HUES48 (cell line): ENCODE results near the gene CRYGD.
"Not testable (repeated sequence)": the region's sequence is repeated elsewhere in the genome, so short reads cannot be mapped to it uniquely, and the experiment has no call there.

Experiments used
- H3K27ac ChIP-seq: one replicate; pipeline ENCODE4 v1.7.0; 2013; ENCODE audit warnings: low read depth, low read length, inconsistent platforms
- H3K27me3 ChIP-seq: 2 replicates; pipeline ENCODE4 v1.6.1; 2013; ENCODE audit warnings: mild to moderate bottlenecking, low read length; ENCODE audit not compliant: control insufficient read depth, insufficient read depth
- H3K36me3 ChIP-seq: 2 replicates; pipeline ENCODE4 v1.6.1; 2013; ENCODE audit warnings: low read length; ENCODE audit not compliant: control insufficient read depth, insufficient read depth
- H3K4me1 ChIP-seq: 2 replicates; pipeline ENCODE4 v1.6.1; 2013; ENCODE audit warnings: mild to moderate bottlenecking, low read length; ENCODE audit not compliant: control insufficient read depth, insufficient read depth
- H3K4me3 ChIP-seq: 2 replicates; pipeline ENCODE4 v1.5.1; 2013; ENCODE audit warnings: mild to moderate bottlenecking, low read depth, low read length
- H3K9ac ChIP-seq: 2 replicates; pipeline ENCODE4 v1.6.1; 2013; ENCODE audit warnings: mild to moderate bottlenecking, low read depth, low read length, moderate library complexity
- H3K9me3 ChIP-seq: 2 replicates; pipeline ENCODE4 v1.6.1; 2013; ENCODE audit warnings: low read length; ENCODE audit not compliant: control insufficient read depth, insufficient read depth

The CRYGD gene

DNA sequence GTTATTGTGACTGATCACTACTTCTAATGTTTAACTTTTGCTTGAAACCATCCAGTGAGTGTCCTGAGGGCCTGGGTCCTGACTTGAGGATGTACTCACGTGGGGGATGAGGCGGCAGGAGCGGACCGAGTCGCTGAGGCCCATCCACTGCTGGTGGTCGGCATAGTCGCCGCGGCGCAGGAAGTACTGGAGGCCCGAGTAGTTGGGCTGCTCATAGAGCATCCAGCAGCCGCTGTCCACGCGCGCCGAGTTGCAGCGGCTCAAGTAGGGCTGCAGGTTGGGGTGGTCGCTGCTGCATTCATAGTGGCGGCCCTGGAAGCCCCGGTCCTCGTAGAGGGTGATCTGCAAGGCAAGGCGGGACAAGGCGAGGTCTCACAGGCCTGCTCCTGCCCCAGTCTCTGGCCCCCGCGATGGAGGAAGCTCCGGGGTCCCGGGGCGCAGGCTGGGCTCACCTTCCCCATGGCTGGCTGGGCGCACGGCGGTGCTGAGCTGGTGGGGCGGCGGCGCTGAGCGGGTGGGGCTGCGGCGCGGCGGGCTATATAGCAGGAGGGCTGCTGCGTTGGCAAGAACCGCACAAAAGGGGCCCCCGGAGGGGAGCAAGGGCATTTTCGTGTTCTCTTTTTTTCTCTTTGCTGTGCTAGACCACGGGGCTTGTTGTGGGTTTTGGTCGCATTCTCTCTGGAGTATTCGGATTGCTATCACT, at the start of gene CRYGD:
CRYGD (minus strand) TSS at position 512 of the 703 bp plus-strand sequence; CDS start at position 461, 51 bp downstream.
- H3K9ac ChIP-seq, H3K4me1 ChIP-seq, H3K27me3 ChIP-seq, H3K9me3 ChIP-seq, H3K27ac ChIP-seq, H3K36me3 ChIP-seq: not testable (repeated sequence)
- H3K4me3 ChIP-seq, result peak within 1 kb of the TSS; percentile 46

DNA sequence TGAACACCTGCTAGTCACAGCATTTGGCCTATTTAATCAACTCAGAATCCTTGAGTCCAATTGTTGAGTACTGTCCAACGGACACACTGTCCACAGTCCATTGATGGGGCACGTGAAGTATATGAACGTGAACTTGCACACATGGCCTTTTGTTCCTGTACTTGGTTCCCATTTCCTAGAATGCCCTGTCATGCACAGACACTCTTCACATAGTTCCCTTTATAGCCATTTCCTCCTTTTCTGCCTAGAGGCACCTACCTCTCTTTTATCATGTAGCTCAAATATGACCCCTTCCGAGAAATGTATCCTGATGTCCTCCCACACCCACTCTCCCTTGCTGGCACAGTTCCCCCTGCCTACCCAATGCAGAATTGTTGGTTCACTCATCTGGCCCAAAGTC, 47.8 kb upstream of the CRYGD start:
- Histone ChIP-seq H3K27me3 (no peaks in the 10 kb centered on the region), H3K9ac (no peak overlapping the region), H3K4me1 (no peaks in the 10 kb centered on the region), H3K4me3 (no peak overlapping the region), H3K9me3 (no peaks in the 10 kb centered on the region), H3K27ac (no peak overlapping the region), H3K36me3 (no peaks in the 10 kb centered on the region)

DNA sequence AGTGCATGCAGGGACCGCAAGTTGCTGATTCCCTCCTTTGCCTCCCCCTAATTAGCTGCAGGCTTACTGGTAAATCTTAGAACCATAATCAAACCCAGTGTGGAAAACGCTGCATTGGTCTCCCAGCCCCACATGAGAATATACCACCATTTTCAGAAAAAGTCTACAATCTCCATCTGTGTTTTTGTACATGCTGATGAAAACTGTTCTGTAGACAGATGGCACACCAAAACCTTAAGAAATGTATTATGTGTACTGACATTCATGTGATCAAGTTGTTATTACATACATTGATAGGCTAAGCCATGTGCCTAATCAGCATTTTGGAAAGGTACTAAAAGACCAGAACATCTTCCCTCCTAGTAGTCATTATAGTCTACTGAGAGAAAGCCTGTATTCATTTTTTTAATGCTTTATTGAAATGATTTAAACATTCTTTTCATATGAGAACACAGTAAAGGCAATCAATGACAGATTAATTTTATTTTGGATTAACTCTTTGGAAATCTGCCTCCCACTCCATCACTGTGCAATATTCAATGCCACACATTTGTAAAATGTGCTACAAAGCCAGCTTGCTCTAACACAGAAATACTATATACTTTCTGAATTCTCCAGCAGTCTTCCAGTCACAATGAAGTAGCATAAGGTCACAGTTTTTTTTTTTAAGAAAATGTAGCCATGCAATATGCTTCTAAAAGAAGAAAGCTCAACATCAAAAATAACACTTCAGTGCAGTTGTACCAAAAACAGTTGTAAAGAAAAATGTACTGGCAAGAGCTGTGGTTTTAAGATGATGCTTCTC, 40.8 kb upstream of the CRYGD start:
- Histone ChIP-seq H3K9ac (no peak overlapping the region), H3K9me3 (no peaks in the 10 kb centered on the region), H3K27ac (no peak overlapping the region), H3K27me3 (no peaks in the 10 kb centered on the region), H3K4me3 (no peak overlapping the region), H3K36me3 (no peaks in the 10 kb centered on the region), H3K4me1 (0 out of 2 replicates have a peak, but pooled peaks cover 5% of the 10 kb centered on the region)

DNA sequence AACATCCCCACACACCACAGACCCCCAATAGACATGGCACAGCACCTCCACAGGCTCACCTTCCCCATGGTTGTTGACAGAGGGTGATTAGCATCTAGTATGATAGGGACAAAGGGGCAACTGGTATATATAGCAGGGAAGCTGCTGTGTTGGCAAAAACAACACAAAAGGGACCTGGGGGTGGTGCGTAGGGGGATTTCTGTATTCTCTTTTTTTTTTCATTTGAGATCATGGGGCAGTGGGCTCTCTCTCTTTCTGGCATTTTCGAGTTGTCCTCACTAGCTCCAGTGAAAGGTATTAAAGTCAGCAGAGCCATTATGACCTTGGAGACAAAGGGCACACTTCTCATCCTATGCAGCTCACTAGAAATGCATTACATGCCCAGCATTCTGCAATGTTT, 39.2 kb upstream of the CRYGD start, which contains the start of gene CRYGA:
CRYGA (minus strand) TSS at position 101 of the 400 bp plus-strand sequence; CDS start at position 68, 33 bp downstream.
- Histone ChIP-seq H3K9ac (no peak within 1 kb of the TSS), H3K4me1 (0 out of 2 replicates have a peak, but pooled peaks cover 5% of the 10 kb centered on the region), H3K9me3 (no peaks in the 10 kb centered on the region), H3K27me3 (no peaks in the 10 kb centered on the region), H3K27ac (no peak within 1 kb of the TSS), H3K36me3 (no peaks in the 10 kb centered on the region), H3K4me3 (no peak within 1 kb of the TSS)

DNA sequence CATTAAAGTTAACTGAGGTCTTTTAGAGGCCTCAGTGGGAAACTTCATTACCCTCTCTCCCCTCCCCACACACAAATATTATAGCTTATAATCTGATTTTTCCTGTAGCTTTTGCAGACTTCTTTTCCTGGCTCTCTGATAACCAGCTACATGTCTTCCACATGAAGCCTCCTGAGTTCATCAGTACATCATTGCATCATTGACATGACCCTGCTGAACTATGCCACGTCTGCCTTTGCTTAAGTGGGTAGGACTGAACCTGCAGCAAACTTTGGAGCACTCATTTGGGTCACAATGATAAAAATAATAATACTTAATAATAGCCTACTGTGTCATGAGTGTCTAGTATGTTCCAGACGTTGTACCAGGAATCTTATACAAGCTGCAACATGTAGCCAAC, 32.1 kb upstream of the CRYGD start:
- Histone ChIP-seq H3K4me1 (no peaks in the 10 kb centered on the region), H3K36me3 (no peaks in the 10 kb centered on the region), H3K27me3 (no peaks in the 10 kb centered on the region), H3K27ac (no peak overlapping the region), H3K9me3 (no peaks in the 10 kb centered on the region), H3K4me3 (no peak overlapping the region), H3K9ac (no peak overlapping the region)

DNA sequence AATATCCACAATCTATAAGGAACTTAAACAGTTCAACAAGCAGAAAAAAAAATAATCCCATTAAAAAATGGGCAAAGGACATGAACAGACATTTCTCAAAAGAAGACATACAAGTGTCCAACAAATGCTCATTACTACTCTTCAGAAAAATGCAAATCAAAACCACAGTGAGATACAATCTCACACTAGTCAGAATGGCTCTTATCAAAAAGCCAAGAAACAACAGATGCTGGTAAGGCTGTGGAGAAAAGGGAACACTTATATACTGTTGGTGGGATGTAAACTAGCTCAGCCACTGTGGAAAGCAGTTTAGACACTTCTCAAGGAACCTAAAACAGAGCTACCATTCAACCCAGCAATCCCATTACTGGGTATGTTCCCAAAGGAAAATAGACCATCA, 28.8 kb upstream of the CRYGD start:
- Histone ChIP-seq H3K36me3 (no peaks in the 10 kb centered on the region), H3K9ac (no peak overlapping the region), H3K27me3 (no peaks in the 10 kb centered on the region), H3K4me1 (no peaks in the 10 kb centered on the region), H3K9me3 (no peaks in the 10 kb centered on the region), H3K27ac (no peak overlapping the region), H3K4me3 (no peak overlapping the region)

DNA sequence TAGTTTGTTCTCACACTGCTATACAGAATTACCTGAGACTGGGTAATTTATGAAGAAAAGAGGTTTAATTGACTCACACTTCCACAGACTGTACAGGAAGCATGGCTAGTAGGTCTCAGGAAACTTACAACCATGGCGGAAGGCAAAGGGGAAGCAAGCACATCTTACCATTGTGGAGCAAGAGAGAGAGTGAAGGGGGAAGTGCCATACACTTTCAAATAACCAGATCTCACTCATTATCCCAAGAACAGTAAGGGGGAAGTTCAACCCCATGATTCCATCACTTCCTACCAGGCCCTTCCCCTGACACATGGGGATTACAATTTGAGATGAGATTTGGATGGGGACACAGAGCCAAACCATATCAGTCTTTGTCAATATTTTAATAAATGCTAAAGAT, 26.6 kb upstream of the CRYGD start:
- no peak overlapping the region for H3K4me3 ChIP-seq
- H3K9ac ChIP-seq, result no peak overlapping the region
- H3K4me1 ChIP-seq, result no peaks in the 10 kb centered on the region

DNA sequence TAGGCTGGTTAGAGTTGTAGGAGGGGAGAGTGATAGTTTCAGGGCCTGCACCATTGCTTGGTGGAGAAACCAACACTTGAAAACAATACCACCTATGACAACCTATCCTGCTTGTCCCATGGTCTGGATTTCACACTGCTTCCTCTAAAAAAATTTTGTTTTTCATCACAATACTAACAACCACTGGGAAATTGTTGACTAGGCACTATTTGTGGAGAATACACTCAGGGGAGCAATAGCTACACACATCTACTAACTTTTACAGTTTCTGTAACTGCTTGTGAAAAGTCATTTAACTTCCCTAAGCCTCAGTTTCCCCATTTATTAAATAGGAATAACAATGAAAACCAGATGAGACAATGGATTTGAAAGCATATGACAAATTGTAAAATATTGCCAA, 25.8 kb upstream of the CRYGD start:
- H3K4me3 ChIP-seq, result no peak overlapping the region
- H3K36me3 ChIP-seq, result no peaks in the 10 kb centered on the region

More for the DNA sequence above, 26.6 kb upstream of the CRYGD start:
- Histone ChIP-seq H3K36me3 (no peaks in the 10 kb centered on the region), H3K27ac (no peak overlapping the region), H3K27me3 (no peaks in the 10 kb centered on the region), H3K9me3 (no peaks in the 10 kb centered on the region)

DNA sequence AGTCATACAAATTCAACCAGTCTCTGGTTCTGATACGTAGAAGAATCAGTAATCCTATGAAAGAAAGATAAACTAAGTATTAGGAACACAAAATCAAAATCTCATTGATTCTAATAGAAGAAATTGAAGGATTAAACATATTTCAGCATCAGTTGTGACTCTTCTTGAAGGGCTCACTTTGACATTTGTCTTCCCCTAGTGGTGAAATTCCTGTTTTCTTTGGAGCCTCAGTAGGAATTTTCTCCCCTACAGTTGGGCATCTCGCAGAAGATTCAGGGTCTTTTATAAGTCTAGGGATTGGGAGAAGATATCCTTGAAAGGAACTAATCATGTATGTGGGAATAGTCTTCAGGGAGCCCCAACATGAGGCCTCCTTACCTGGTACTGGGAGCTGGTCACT, 24.5 kb upstream of the CRYGD start:
- H3K27ac ChIP-seq, result no peak overlapping the region
- no peaks in the 10 kb centered on the region for H3K36me3 ChIP-seq
- no peaks in the 10 kb centered on the region for H3K9me3 ChIP-seq
- H3K4me1 ChIP-seq, result no peaks in the 10 kb centered on the region
- H3K4me3 ChIP-seq, result no peak overlapping the region
- H3K9ac ChIP-seq, result no peak overlapping the region
- no peaks in the 10 kb centered on the region for H3K27me3 ChIP-seq

More for the DNA sequence above, 25.8 kb upstream of the CRYGD start:
- Histone ChIP-seq H3K9ac (no peak overlapping the region), H3K4me1 (no peaks in the 10 kb centered on the region), H3K9me3 (no peaks in the 10 kb centered on the region), H3K27ac (no peak overlapping the region), H3K27me3 (no peaks in the 10 kb centered on the region)

DNA sequence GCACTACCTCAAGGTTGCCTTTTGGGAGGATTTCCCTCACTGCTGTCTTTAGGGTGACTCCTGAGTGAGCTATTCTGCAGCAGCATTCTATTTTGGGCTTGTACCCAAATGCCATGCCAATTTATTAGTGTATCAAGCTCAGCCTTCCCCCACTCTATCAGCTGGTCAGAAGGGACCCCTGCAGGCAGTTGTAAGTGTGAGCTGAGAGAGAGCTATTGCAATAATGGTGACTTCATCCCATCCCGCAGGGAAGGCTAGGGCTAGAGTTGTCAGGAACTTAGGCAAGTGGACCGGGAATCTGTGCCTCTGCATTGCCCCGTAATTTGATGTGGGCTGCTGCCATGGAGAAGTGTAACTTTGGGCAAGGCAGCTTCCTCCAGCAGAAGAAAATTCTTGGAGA, 23.4 kb upstream of the CRYGD start:
- no peaks in the 10 kb centered on the region for H3K27me3 ChIP-seq
- H3K4me1 ChIP-seq, result peaks cover 4% of the 10 kb centered on the region; the same call in 1 of the 2 replicates
- no peak overlapping the region for H3K4me3 ChIP-seq
- no peaks in the 10 kb centered on the region for H3K9me3 ChIP-seq
- H3K27ac ChIP-seq, result no peak overlapping the region
- H3K36me3 ChIP-seq, result no peaks in the 10 kb centered on the region
- no peak overlapping the region for H3K9ac ChIP-seq

DNA sequence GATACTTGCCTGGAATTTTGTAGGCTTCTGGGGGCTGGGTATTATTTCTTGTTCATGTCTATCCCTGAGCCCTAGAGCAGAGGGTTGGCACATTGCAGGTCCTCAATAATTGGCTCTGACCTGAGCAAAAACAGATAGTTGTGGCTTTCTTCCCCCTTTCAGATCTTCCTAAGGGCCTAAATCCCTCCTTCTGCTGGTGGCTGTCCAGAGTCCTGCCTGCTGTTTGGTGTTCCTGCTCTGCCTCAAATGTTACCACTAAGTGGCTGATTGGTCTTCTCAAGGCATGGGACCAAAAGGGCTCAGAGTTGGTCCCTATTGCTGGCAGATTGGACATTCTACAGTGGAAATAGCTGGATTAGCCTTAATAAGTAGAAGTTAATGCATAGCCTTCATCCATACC, 22.7 kb upstream of the CRYGD start:
- Histone ChIP-seq H3K27ac (no peak overlapping the region), H3K4me3 (no peak overlapping the region), H3K4me1 (peaks cover 11% of the 10 kb centered on the region; the same call in 1 of the 2 replicates), H3K9me3 (no peaks in the 10 kb centered on the region), H3K27me3 (no peaks in the 10 kb centered on the region), H3K36me3 (no peaks in the 10 kb centered on the region), H3K9ac (no peak overlapping the region)
